A673 (cell line): ENCODE measurements around the gene GLCE.

ENCODE experiments used
- CTCF ChIP-seq: fragments of 300-800, 200-600 bp; sonication (generic); conservative IDR thresholded peaks from 2 replicates; pipeline ENCODE4 v1.5.1; 2017; ENCODE audit warnings: low read depth, mild to moderate bottlenecking, antibody characterized with exemption, low read length, moderate library complexity, mixed read lengths
- EZH2 ChIP-seq: fragments of 200-600 bp; sonication (generic); IDR thresholded peaks from 2 replicates; pipeline ENCODE4 v1.6.1; 2017; ENCODE audit warnings: borderline replicate concordance, low read depth, mild to moderate bottlenecking, mixed read lengths, antibody characterized with exemption, low read length; ENCODE audit not compliant: poor library complexity, severe bottlenecking

- TF ChIP-seq CTCF, result no peak
- no peak for TF ChIP-seq EZH2
Measured at GRCh38 chr15:69145149-69145693, 15.2 kb upstream of the GLCE start.
